Activated CD4-positive, alpha-beta T cell treated with anti-CD3 and anti-CD28 coated beads for 24 hours (primary cell): Measurements from ENCODE around the gene MSI2.
"Not testable (repeated sequence)": the region's sequence is repeated elsewhere in the genome, so short reads cannot be mapped to it uniquely, and the experiment has no call there.

Source experiments
- DNase-seq, 2 donors: peaks; one replicate each; pipeline ENCODE4 v3.0.0-alpha.2; 2020; ENCODE audit warnings: low read depth in 2 of 2

The MSI2 gene

DNA sequence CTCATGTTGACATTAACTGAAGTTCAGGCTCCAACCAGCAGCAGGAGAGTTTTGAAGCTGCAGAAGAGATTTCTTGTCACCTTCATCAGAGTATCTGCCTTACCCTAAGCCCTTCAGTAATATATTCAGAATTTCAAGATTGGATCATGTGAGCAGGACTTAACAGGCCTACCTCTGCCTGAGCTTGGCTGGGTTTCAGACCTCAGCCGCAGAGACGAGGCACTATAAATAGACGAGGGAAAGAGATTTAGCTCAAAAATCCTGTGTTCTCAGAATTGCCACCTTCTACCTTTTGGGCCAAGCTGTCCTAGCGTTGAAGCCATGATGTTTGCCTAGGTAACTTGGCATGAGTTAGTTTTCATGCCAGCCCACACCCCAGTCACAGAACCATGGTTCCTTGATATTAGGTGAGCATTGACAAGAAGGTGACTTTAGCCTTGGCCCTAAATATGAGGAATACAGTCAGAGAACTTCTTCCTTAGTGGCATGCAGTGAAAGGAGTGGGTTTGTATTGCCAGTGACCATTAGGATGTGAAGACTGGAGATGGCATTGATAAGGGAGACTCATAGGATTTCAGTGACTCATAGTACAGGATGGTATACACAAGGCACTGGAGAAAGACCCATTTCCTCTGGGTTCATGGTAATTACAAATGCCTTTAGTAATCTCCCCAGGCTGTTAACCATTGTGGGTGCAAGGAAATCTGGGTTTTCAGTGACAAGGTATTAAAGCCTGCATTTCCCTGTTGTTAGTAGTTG lies 224.3 kb downstream of the MSI2 start:
- DNase-seq, result no peak

DNA sequence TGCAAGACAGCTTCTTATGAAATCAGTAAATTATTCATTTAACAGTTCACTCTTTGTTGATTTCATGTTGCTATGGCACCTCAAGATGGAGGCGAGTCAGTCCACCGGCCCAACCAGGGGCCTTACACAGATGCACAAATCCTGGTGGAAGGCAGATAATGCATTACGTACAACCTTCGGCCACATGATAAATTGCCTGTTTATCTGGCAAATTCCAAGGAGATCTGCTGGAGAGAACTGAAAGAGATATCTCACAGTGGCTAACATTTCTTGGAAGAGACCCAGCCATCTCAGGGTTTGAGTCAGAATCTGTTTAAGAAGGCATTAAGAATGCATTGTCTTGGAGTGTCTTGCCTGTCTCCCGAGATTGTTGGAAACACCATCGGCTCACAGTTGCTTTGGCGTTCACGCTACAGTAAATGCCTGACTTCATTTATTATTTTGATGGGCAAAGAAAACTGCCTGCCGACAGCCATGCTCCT lies 225.6 kb downstream of the MSI2 start:
- DNase-seq, result no peak

DNA sequence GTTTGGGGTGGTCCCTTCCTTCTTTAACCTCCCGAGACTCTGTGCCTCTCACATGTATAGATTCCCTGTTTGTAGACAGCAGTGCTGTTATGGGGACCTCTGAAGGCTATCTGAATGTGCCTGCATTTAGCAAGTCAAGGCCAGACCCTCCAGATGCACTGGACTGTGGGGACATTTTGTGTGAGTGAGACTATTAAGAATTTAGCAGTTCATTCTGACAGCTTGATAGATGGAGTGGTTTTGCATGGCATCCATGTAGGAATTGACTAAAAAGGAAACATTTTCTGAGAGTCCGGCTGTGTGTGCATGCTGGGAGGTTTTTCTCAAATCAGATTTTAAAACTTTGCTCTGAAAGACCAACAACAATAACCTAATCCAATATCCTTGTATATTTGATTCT lies 226.3 kb downstream of the MSI2 start:
- DNase-seq, result no peak

DNA sequence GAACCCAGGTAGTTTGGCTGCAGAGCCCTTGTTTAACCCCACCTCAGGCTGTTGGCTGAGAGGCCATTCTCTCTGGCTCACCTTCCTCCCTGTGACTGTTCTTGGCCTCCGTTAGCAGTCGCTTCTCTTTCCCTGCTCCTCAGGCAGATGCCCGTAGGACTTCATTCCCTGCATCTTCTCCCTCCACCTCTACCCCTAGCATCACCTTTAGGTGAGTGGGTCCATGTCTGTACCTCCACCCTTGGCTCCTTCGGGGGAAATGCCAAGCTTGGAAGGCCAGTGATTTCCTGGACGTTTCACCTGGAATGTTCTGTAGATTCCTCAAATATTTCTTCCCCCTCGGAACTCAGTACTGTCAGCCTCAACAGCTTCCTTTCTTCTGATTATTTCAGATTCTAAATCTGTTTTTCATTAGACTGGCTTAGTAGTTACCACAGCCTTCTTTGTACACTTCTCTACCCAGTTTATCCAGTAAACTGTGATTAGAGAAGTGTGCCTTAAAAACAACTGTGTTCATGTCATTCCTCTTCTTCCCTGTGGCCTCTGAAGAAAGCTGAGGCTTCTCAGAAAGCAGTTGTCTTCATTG lies 227.9 kb downstream of the MSI2 start:
- no peak for DNase-seq

DNA sequence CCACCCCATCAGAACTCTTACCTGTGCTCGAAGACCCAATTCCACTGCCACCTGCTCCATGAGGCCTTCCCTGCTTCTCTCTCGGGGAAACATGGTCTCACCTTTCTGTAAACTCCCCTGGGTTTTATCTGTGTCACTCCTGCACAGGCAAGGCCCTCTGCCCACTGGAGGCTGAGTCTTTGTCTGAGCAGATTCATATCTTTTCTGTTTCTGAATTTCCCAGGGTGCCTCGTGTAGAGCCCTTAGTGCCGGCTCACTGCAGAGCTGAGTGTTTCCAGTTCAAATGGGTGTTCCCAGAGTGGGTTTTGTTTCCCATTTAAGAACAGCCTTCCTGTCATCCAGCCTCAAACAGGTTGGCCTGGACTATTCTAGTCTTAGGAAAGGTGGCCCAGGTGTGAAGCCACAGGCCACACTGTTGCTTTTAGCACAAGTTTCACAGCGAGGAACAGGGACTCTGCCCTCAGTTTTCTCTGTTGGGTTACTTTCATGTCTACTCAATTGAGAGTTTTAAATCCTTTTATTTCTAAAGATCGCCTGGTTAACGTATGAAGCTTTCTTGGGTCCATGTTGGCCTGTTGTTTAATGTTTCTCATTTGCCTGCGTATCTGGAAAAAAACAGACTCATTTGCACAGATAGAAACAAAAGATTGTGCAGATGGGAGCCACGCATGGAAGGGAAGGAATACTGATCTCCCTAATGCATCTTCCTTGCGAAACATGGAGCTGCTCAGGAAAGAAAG lies 228.7 kb downstream of the MSI2 start:
- DNase-seq, result no peak

DNA sequence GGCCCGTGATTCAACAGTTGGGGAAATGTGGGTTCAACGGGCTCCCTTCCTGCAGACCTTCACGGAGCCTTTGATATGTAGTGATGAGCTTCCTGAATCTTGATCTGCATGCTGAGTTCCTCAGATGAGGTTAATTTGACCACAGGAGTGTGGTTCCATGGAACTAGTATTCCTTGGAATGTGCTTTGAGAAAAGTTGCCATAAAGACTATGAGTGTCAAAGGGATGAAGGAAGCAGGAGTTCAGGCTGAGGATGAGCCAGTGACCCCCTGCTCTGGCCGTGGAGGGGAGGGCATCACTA lies 229.2 kb downstream of the MSI2 start:
- no peak for DNase-seq

DNA sequence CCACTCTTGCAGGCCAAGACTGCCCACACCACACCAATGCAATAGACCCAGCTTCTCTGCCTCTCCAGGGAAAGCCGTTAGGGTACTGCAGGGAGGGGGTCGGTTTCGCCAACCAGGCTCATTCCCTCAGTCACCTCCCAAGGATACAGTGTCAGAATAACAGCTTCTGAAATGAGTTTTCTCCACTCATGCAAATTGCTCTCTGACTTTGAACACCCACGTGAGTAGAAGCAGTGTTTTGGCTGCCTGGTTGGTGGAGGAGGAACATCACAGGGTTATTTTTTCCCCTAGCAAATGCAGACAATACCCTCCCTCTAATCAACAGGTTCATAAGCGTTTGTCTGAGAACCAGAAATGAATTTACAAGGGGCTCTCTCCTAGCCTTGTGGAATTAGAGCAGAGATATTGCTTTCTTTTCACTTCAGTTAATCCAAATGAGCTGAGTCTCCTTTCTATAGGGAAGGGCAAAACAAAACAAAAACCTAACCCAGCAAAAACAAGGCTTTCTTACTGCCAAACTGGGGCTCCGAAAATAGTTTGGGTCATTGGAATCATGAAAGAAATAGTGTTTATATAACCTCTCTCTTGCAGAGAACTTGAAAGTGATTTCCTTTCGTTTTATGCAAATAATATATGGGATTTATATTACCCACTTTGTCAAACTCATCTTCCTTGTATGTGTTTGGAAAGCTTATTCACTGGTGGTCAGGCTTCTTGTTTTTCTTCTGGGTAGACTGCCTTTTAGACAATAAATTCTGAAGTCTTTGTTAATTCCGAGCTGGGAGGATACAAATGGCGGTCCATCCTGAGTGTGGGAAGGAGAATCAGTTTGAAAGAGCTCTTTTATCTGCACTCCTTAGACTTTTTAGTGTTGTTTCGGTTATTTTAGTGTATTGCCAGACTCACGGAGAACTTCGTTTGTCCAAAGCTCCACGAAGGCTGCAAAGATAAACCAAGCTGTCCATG lies 229.9 kb downstream of the MSI2 start:
- DNase-seq, result no peak

DNA sequence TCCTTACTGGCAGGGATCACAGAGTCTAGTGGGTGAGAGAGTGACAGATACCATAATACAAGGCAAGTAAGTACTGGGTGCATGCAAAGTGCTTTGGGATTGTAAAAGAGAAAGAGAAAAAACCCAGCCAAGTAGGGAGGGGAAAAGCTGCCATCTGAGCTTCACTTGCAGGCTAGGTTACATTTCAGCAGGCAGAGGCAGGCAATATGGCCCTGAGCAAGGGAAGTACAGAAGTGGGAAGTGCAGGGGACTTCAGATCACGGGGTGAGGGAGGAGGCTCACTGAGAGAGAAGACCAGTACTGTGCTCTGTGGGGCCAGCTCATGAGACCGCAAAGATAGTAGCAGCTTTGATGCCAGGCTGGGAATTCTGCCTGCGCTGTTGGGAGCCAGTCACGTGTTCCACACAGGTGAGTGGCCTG lies 230.6 kb downstream of the MSI2 start:
- DNase-seq, result no peak

DNA sequence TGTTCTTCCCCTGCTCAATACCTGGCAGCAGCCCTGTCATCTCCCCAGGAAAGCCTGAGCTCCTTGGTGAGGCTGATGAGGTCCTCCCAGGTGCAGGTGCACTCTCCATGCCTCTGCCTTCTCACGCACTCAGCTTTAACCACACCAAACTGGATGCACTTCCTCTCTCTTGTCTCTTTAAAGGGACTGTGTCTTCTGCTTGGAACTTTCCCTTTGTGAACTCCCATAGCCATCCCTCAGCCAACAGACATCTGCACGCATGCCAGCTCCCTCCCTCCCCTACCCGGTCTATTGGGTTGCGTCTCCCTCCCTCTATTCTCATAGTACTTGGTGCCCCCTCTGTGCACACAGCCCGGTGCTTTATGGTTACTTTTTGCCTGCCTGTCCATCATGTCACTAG lies 231.2 kb downstream of the MSI2 start:
- DNase-seq, result no peak

DNA sequence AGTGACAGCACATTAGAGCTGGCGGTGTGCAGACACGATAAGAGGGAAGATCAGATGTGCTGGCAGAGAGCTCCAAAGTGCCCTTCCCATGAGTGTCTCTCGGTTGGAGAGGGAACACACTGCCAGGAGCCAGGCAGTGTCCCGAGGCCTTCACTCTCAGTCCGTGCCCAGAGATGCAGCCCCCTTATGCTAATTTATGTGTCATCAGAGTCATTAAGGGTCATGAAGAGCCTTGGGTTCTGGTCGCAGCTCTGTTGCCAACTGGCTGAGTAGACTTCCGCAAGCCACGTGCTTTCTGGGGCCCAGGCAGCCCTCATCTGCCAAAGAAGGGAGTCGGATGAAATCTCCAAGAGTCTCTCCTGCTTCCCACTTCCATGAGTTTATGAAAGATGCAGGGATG lies 232.5 kb downstream of the MSI2 start:
- DNase-seq, result no peak

DNA sequence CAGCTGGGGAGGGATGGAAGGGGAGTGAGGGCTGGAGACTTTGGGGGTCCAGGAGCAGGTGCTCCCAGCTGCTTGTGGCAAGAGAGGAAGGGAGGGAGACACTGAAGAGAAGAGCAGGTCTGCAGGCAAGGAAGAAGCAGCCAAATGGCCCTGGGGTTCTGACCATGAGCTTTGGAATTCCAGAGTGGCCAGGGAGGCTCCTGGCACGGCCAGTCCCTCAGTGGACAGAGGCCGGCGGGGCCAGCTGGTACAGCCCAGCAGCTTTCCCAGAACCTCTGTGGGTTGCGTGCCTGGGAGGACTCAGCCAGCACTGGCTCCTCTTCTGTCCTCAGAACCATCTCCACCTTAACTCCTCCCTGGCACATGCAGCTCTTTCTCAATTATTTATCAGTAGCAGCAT lies 233.0 kb downstream of the MSI2 start:
- DNase-seq, result no peak

DNA sequence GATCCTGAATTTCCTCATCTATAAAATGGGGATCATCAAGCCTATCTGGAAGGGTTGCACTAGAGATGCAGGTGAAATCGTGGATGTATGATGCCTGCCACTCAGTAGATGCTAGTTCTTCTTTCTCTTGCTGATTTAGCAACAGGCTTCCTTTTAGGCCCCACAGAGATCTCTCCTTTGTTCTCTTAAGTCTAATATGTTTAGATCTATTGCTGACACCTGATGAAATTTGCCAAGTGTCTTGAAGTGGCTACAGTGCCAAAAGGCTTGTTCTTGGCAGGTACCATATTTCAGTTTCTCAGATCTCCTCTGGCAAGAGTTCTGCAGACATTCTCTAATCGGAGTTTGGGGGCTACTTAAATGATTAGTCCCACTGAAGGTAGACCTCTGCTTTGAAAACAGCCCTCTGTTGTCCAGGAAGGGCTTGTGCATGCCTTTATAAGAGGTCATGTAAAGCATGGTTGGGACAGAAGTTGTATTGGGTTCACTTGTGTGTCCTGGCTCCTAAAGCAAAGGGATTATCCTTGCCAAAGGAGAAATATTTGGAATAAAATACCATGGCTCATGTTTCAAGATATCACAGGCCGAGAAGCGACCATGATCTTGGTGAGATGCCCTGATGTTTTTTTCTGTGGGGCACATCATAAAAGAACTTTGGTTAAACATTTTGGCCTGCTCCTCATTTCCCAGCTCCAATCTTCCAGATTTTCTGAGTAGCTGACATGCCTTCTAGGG lies 234.0 kb downstream of the MSI2 start:
- DNase-seq, result no peak

DNA sequence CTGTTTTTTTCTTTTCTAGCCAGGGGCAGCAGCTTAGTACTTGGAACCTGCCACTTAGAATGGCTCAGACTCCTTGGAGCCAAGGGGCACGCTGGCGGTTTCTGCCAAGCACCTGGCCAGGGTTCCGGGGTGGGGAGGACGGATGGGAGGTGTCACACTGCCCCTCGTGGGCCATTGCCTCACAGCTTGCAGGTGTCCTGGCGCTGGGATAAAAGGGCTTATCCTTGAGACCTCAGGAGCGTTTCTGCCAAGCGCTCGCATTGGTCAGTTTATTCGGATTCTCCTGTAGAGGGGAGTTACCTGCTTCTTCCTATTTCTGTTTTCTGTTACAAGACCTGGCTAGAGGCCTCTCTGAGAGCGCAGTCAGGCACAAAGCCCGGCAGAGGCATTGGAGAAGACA lies 234.6 kb downstream of the MSI2 start:
- DNase-seq, result no peak

DNA sequence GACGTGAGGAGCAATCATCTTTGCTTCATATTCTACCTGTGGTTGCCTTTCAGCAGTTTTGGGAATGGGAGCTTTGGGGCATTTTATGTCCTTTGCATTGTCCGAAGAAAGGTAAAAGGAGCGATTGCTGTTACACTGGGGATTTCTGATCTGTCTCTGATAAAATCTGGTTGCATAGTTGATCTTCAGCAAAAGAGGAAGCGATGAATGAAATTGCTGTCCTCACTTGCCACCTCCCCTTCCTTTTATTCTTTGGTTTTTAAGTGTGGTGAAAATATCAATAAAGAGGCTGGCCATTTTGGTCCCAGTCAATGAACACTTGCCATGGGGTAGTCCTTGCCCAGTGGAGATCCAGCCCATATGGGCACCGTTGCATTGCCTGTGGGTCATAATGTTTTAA lies 236.8 kb downstream of the MSI2 start:
- DNase-seq, result no peak

DNA sequence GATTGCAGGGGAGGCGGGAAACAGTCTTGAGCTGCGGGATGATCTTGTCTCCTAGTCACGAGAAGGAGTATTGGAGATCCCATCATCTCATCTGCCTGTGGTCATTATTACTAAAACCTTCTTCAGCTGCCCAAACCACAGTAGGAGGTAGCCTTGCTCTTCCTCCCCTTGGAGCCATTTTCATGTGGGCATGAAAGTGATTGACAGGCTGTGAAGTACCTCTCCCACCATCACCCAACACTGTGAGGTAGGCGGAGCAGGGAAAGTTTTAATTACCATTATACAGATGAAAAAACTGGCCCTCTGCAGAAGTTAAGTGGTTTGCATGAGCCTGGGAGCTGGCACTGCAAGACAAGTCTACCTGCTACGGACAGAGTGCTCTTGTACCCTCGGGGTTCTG lies 237.3 kb downstream of the MSI2 start:
- no peak for DNase-seq

DNA sequence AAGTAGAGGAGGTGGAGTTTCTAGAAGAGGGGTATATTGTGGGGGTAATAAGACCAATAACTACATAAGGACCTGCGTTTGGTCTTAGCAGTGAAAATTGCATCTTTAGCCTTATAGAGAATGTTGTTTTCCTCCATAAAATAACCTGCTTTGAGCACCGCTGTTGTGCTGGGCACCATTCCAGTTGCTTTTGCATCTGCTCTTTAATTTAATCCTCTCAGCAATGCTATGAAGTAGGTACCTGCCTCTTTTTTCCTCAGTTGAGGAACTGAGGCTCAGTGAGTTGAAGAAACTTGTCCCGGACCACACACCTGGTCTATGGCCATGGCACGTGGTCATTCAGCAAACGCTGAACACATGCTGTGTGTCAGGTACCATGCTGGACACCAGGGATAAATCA lies 238.1 kb downstream of the MSI2 start:
- no peak for DNase-seq

DNA sequence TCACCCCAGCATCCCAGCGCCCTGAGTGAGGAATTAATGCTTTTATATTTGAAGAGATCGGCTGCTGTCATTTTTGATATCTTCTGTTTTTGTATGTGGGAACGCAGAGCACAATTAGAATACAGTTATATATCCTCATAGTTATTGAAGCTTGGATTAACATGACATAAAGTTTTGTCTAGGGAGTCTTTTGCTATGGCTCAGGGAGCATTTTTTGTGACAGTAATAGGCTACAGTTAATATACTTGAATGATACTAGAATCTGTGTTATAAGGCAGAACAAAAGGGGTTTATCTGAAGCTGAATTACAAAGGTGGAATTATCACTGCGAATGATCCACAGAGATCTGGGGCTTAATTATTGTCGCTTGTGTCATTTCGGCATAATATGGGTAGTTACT lies 239.4 kb downstream of the MSI2 start:
- no peak for DNase-seq

DNA sequence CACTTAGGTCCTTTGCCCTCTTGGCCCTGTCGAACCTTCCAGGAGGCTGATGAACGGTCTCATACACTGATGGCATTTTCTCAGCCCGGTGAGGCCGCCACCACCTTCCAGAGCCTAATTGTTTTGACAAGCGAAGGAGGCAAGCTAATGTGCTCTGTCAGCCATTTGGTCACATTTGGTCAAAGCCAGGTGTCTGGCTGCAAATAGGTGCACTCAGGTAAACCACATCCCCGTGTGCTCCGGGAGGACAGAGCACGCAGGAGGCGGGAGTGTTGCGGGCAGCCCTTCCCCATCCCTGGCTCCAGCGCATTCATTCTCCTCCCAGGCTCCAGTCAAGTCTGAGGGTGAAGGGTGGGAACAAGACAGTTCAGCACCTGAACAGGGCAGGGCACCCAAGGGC lies 240.1 kb downstream of the MSI2 start:
- DNase-seq, result no peak

DNA sequence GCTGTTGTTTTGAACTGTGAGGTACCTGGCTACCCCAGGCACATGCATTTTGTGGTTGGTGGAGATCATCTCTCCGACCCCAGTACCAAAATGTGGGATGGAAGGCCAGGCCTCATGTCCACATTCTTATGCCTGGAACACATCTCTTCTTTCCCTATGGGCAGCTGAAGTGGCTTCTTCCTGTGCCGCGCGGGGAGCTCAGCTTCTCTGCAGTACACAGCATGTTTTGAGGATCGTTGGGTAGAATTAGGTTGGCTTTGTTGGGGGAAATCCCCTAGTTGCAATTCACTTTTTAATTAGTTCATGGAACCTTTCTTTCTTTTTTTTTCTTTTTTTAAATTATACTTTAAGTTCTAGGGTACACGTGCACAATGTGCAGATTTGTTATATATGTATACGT lies 242.1 kb downstream of the MSI2 start:
- no peak for DNase-seq

DNA sequence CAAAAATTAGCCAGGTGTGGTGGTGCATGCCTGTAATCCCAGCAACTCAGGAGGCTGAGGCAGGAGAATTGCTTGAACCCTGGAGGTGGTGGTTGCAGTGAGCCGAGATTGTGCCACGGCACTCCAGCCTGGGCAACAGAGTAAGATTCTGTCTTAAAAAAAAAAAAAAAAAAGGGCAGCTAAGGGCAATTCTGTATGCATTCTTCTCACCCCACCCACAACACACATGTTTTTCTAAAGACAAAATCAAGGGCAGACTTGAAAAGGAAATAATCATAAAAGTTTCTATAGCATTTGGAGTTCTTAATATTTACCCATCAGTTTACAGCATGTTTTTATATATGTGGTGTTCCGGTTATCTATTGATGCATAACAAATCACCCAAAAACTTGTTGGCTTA lies 242.9 kb downstream of the MSI2 start:
- DNase-seq, result not testable (repeated sequence)

DNA sequence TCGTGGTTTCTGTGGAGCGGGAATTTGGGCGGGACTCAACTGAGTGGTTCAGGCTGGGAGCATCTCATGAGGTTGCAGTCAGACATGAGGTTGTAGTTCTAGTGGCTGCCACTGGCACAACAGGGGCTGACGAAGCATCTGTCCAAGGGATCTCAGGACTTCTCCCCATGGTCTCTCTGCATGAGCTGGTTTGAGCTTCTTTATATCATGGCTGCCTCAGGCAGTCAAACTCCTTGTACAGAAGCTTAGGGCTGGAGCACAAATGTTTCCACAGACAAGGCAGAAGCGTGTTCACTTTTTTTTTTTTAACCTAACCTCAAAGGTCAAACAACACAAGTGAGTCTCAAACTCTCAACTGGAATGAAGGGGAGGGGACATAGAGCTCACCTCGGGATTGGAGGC lies 243.3 kb downstream of the MSI2 start:
- DNase-seq, result no peak
